Lung microvascular endothelial cell (primary cell): ENCODE measurements around the gene MALT1. TPM values are rescaled to one million over a fixed set of nuclear protein-coding genes. Genes with fewer than 3 reads are reported as not detected.

Experiments used
- total RNA-seq: library from RNA; depleted of rRNA; stranded (reverse); fragments of >200 nt; gene quantifications from 2 replicates; pipeline ENCODE4 v1.2.1, GENCODE V29; 2014

The MALT1 gene
- total RNA-seq, 1 donor from 2014 or later = 19.4 TPM

Other genes with a start within 250 kb of the MALT1 start
- under 0.01 TPM in 2 replicates for gene ALPK2, start 42.4 kb upstream of the MALT1 start, total RNA-seq
- gene ZNF532, start 193.4 kb downstream of the MALT1 start, total RNA-seq = 26.4 and 42.7 TPM in 2 replicates